Testis (tissue), 2 donors: ENCODE data around the gene BPIFA3.

Source experiments
- CTCF ChIP-seq, 3 experiments: fragments of 450-650 bp in 2 of 3; fragments of 200-600 bp in 1 of 3; sonication (generic) in 1 of 3; IDR thresholded peaks; one replicate each; pipeline ENCODE4 v1.5.1; 2016 to 2019; ENCODE audit warnings: antibody characterized with exemption in 3 of 3, mild to moderate bottlenecking in 2 of 3, moderate library complexity in 1 of 3
- POLR2A ChIP-seq: fragments of 450-650 bp; IDR thresholded peaks from one replicate; pipeline ENCODE4 v1.6.1; 2017; ENCODE audit warnings: antibody characterized with exemption, mild to moderate bottlenecking, moderate library complexity

GRCh38 chr20:33175123-33175522 is 42.0 kb upstream of the BPIFA3 start:
- TF ChIP-seq POLR2A (no peak), CTCF (IDR thresholded peaks at IDR 0.05) (no peak)
